Measurements from ENCODE around the gene CD9.

CD9 gene

GRCh38 chr12:6277982-6278438, 77.8 kb downstream of the CD9 start:
- Histone ChIP-seq H3K9ac (ENCODE audit: low read depth, low read length) (no peak overlapping the region), H3K36me3 (ENCODE audit: insufficient read depth, low read length) (no peaks in the 10 kb centered on the region), H3K27me3 (ENCODE audit: insufficient read depth, low read length, poor library complexity) (peaks cover 19% of the 10 kb centered on the region), H2AFZ (ENCODE audit: low read depth, low read length) (no peak overlapping the region), H3K4me2 (ENCODE audit: insufficient read depth, low read length) (peak overlapping the region; percentile 60; the same call in 1 of the 2 replicates), H3K4me3 (ENCODE audit: low read depth in 1 of 2, low read length in 2 of 2) (no peak overlapping the region), H4K20me1 (ENCODE audit: insufficient read depth, low read length) (no peaks in the 10 kb centered on the region), H3K79me2 (ENCODE audit: insufficient read depth, low read length) (no peaks in the 10 kb centered on the region), H3K4me1 (ENCODE audit: insufficient read depth, low read length) (peaks cover 9% of the 10 kb centered on the region), H3K27ac (ENCODE audit: low read length) (no peak overlapping the region), H3K9me3 (ENCODE audit: insufficient read depth, low read length, severe bottlenecking) (no peaks in the 10 kb centered on the region)
- no peak for DNase-seq
- no peak for TF ChIP-seq EZH2 (IDR thresholded peaks at IDR 0.05; ENCODE audit: borderline replicate concordance, low read depth, low read length, severe bottlenecking)
- no peak for TF ChIP-seq CTCF (IDR thresholded peaks at IDR 0.05; ENCODE audit: borderline replicate concordance, extremely low read depth, low read length, poor library complexity, severe bottlenecking)
- no peak for ATAC-seq (ENCODE audit: insufficient read depth, low read depth)

- Histone ChIP-seq H4K20me1 (ENCODE audit: insufficient read depth, low read length) (no peaks in the 10 kb centered on the region), H3K4me2 (ENCODE audit: insufficient read depth, low read length) (peak overlapping the region; percentile 60), H3K36me3 (ENCODE audit: insufficient read depth, low read length) (no peaks in the 10 kb centered on the region), H3K79me2 (ENCODE audit: insufficient read depth, low read length) (no peaks in the 10 kb centered on the region), H3K4me3 (ENCODE audit: low read depth in 1 of 2, low read length in 2 of 2) (peak overlapping the region in 1 of 2 experiments; percentile 42; a peak in 1 of 4 replicates), H3K27me3 (ENCODE audit: insufficient read depth, low read length, poor library complexity) (peaks cover 12% of the 10 kb centered on the region), H3K27ac (ENCODE audit: low read length) (no peak overlapping the region), H3K9me3 (ENCODE audit: insufficient read depth, low read length, severe bottlenecking) (no peaks in the 10 kb centered on the region), H3K9ac (ENCODE audit: low read depth, low read length) (no peak overlapping the region), H3K4me1 (ENCODE audit: insufficient read depth, low read length) (peaks cover 9% of the 10 kb centered on the region), H2AFZ (ENCODE audit: low read depth, low read length) (no peak overlapping the region)
- TF ChIP-seq CTCF (IDR thresholded peaks at IDR 0.05; ENCODE audit: borderline replicate concordance, extremely low read depth, low read length, poor library complexity, severe bottlenecking) (peak; percentile 87), EZH2 (IDR thresholded peaks at IDR 0.05; ENCODE audit: borderline replicate concordance, low read depth, low read length, severe bottlenecking) (no peak)
- DNase-seq = peak; percentile 82
- peak; percentile 97 for ATAC-seq (ENCODE audit: insufficient read depth, low read depth)
These were observed 78.4 kb downstream of the CD9 start for GRCh38 chr12:6278439-6279255.

- DNase-seq (no peak), ATAC-seq (ENCODE audit: insufficient read depth, low read depth) (no peak)
- Histone ChIP-seq H3K4me3 (ENCODE audit: low read depth in 1 of 2, low read length in 2 of 2) (no peak overlapping the region), H3K27ac (ENCODE audit: low read length) (no peak overlapping the region), H4K20me1 (ENCODE audit: insufficient read depth, low read length) (no peaks in the 10 kb centered on the region), H3K79me2 (ENCODE audit: insufficient read depth, low read length) (no peaks in the 10 kb centered on the region), H2AFZ (ENCODE audit: low read depth, low read length) (no peak overlapping the region), H3K27me3 (ENCODE audit: insufficient read depth, low read length, poor library complexity) (peaks cover 13% of the 10 kb centered on the region), H3K9me3 (ENCODE audit: insufficient read depth, low read length, severe bottlenecking) (no peaks in the 10 kb centered on the region), H3K4me1 (ENCODE audit: insufficient read depth, low read length) (peaks cover 9% of the 10 kb centered on the region), H3K4me2 (ENCODE audit: insufficient read depth, low read length) (peak overlapping the region; percentile 60; the same call in 1 of the 2 replicates), H3K9ac (ENCODE audit: low read depth, low read length) (no peak overlapping the region), H3K36me3 (ENCODE audit: insufficient read depth, low read length) (no peaks in the 10 kb centered on the region)
- TF ChIP-seq CTCF (IDR thresholded peaks at IDR 0.05; ENCODE audit: borderline replicate concordance, extremely low read depth, low read length, poor library complexity, severe bottlenecking) (no peak), EZH2 (IDR thresholded peaks at IDR 0.05; ENCODE audit: borderline replicate concordance, low read depth, low read length, severe bottlenecking) (no peak)
These were observed 79.0 kb downstream of the CD9 start for GRCh38 chr12:6279256-6279628.

Measured in DND-41 (cell line).